NCI-H1417 (cell line): ENCODE results near the gene CADM1.

Source experiments
- DNase-seq, 3 experiments: peaks; one replicate each; lab custom pipeline; 2025; lab: John Stamatoyannopoulos, UW

Gene CADM1

GRCh38 chr11:115446214-115446613 is 58.0 kb downstream of the CADM1 start:
- no peak for DNase-seq

GRCh38 chr11:115444542-115444941 is 59.7 kb downstream of the CADM1 start:
- no peak for DNase-seq

DNA sequence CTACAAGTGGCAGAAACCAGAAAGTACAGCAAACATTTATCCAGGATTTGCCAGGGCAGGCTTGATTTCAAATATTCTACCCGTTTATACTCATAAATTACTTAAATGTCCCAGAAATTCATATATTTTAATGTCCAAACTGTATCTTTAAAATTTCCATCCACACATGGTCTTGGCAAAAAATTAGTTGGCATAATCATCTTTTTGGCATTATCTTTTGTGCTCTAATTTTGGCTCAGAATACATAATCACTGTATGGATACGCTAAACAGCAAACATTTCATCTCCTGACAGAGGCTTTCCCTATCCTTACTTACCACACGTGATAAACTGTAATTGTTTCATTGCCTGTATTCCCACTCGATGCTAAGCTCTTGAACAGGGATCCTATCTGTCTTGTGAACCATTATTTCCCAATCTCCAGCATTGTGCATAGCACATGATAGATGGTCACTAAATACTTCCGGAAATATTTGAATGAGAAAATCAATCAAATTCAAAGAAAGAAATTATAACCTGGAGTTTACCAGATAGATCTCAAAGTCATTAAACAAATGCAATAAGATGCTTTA is 64.2 kb downstream of the CADM1 start:
- peak in 1 of 3 experiments; percentile 34 for DNase-seq

DNA sequence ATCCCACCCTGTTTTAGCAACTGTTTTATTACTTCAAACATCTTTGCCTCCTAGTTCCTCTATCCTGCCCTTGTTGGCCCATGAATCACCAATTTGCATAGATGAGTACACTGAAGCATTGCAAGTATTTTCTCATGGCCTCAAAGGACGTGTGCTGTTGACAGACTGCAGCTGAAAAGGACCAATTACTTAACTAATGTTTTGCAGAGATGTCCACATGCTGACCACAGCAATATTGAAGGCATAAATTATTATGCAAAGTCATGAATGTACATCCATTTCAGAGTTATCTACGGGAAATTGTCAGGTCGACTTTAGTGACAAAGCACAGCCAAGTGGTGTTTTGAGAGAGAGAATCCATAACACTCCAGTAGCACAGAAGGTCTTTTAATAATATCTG is 64.8 kb downstream of the CADM1 start:
- DNase-seq, result peak in 1 of 3 experiments; percentile 68

DNA sequence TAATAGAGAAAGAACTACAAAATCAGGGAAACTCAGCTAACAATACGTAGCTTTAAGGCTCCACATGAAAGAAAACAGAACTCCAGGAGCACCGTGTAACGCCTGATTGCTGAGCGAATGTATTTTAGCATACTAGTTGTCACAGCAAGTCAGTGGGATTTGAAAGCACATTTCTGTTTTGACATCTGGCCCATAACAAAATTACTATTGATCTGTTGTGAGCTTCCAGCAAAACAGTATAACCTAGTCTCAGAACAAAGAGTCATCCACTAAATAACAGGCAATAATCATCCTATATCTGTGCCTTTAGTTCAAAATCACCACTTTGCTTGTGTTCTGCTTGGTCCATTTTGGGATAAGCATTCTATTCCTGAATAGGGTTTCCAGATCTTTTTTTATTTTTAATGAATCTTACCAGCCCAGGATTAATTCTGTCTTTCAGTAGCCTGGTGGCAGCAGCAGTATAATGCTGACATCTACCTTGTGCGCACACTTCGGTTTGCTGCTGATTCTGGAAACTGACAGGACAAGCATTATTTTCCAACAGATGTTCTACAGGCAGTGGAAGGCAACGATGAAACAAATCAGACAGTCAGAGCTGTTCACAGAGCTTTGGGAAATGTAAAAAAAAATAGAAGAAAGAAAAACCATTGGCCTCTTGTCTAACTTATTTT is 66.2 kb downstream of the CADM1 start:
- no peak for DNase-seq

DNA sequence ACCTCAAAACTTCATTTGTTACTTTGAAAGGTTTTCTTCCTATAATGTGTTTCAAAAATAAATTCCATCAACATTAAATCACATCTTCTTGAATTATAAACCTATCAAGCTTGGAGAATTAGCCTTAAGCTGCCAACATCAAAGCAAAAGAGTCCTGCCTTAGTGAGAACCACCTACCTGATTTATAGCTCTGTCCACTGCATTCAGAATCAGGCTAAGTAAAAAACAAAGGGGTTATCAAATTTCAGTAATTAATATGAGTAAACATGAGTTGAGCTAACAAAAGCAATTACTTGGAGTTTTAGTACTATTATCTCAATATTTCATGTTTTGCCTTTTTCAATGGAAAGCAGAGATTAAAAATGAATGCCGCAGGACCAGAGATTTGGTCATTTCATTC is 73.9 kb downstream of the CADM1 start:
- peak in 2 of 3 experiments; percentile 11 to 64 for DNase-seq

DNA sequence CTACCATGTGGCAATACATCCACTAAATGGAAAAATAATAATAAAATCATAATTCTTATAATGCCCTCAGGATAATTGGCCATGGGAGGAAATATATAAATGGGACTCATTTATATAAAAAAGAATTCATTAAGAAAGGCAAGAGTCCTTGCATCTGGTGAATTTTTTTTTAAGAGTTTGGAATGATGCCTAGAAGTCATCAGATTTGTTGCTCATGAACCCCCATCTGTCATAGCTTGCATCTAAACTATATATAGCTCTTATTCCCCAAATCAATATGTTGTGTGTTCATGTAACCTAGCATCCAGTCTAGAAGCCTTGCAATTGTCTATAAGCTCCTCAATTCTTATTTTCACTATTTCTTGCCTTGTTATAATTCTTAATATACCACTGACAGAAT is 75.9 kb downstream of the CADM1 start:
- DNase-seq, result no peak

GRCh38 chr11:115425816-115426215 is 78.4 kb downstream of the CADM1 start:
- peak in 1 of 3 experiments; percentile 71 for DNase-seq

DNA sequence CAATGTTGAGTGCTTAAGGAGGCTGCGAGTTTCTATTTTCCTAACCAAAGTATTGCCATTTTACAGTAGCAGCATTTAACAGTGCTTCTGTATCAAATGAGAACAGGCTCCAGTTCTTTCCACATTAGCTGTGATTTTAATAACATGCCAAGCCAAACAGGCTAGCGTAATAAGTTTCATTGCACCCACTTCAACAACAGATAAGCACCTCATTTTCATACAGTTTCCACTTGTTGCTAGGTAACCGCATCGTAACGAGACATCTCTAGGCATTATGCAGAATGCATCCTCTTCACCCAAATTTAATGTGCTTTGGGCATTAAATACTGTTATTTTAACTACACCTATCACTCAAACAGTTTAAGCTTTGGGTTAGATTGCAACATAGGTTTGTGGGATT is 79.0 kb downstream of the CADM1 start:
- peak; percentile 29 to 86 (median 40) for DNase-seq

DNA sequence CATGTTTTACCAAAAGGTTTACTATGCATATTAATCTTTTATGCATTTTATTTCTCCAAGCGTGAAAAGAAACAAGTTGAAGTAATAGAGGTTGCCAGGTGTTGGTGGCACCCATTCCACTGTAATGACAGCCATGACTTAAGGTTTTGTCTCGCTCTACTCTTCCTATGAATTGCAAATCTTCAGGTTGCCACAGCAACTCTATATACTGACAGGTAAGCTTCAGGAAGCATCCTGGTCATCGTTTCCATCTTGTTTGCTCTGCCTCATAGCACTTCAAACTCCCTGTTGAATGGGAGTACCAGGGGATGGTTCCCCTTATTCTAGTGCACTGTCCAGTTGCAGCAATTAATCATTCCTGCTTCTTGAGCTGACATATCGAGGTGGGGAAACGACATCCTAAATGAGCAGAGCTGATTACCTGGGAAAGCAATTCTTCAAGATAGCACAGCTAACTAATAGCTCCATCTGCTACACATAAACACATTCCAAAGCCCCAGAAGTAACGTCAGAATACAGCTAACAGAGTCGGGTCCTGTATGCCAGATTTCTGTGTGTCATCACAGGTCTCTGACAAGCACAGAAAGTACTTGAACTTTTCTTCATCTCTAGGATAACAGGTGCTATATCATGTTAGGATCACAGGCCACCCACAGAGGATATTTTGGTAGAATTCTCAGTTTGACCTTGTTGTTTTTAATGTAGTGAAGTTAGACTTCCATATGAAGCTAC is 80.3 kb downstream of the CADM1 start:
- peak; percentile 27 to 74 (median 28) for DNase-seq

- peak; percentile 34 to 76 (median 55) for DNase-seq
Observed at GRCh38 chr11:115421992-115422689, 82.1 kb downstream of the CADM1 start.

DNA sequence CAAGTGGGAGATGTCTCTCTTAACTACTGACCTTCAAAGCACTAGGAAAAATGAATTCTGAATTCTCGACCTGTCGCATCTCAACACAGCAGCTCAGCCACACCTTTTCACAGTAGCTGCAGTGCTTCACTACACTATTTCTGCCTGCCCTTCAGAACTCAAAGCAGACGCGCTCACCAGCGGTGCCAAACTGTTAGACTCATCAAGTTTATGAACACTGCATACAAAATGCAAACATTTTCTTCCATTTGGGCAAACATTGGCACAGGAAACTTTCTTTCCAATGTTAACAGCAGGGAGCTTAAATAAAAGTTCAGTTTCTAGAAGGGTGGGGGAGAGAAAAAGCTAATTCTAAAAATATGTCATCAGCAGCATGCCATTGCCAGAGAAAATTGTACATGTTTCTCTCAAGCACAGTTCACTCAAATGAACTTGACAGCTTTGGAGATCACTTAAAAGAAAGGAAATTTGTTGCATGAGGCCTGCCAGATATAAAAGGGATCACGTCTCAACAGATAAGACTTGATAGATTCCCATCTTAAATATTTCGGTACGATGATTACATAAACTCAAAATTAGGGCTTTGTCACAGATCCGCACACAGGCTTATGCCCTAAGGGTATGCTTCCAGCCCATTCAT is 82.7 kb downstream of the CADM1 start:
- peak in 2 of 3 experiments; percentile 48 to 73 for DNase-seq

DNA sequence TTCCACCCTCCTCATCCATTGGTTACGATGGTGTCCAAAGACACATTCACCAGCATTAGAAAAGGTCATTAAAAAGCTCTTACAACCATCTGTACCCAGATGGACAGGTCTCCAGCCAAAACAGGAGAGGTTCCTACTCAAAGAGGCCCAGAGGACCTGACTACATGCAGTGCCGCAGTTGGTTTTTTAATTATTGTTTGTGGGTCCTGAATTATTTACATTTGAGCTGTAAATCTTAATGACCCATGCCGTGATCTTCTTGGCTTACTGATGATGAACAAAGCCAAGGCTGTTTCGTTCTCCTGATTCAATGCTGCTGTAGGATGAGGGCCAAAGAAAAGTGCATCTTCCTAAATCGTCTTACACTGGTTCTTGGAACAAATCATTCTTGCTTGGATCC is 83.7 kb downstream of the CADM1 start:
- DNase-seq, result peak; percentile 61 to 99 (median 85)

DNA sequence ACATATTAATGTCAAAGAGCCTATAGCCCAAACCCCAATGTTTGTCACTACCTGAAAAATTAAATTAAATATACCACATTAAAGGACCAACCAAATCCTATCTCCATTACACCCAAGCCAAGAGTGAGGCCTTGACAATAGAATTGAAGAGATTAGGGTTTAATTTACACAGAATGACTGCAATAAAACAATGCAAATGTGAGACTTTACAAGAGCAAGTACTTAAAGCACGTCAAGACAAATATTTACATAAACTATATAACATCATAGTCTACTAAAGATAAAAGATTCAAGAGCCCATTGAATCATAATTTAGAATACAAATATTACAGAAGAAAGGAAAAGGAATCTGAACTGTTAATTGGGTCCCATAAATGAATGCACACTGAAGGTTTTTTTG is 85.6 kb downstream of the CADM1 start:
- DNase-seq, result peak in 1 of 3 experiments; percentile 49

DNA sequence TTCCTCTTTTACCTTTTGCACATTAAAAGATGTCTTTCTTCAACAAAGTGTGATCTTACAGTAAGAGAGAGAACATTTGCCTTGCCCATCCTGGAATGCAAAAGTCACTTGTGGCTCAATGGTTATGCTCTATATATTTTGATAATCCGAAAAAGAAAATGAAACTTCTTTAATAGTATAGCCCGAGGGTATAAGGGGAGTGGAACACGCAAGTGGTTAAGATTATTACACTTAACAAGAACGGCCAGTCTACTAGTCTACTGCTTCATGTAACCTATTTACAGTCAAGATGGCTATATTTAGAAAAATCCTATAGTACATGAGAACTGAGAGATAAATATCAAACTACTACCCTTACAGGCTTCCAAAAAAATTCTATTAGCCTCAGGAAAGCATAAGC is 86.1 kb downstream of the CADM1 start:
- no peak for DNase-seq

DNA sequence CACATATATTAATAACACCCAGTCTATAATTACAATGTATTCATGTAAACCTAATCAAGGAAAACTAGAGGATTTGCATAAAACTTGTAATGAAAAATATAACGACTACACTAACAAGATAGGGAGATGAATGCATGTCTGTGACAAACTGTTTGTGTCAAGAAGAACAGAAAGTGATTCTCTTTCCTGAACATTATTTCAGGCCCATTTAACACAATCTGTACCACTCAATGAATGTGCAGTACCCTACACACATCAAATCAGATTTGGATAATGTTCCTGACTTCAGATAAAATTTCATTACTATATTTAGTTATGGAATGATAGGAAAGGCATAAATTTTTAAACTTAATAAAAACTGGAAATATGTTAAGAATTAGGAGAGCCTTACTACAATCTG is 93.1 kb downstream of the CADM1 start:
- DNase-seq, result peak in 1 of 3 experiments; percentile 58

DNA sequence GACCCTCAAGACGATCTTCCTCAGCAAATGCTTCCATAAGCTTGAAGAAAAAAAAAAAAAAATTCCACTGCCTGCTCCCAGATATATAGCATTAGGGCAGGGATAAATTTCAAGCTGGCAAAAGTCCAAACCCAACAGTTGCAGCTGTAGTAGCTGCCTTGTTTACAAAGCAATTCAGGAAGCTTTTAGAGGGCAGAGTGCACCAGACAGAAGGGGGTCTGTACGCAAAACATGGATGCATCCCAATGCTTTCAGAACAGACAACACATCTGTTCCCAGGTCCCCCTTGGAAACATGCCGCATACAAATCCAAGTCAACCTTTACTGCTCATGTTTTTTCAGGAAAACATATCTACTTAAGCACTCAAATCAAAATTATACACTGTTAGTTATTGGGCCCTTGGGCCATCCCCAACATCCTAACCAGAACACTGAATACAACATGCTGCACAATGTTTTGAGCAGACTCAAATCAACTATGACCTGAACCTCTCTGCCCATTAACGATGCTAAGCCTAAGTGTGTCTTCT is 94.5 kb downstream of the CADM1 start:
- peak; percentile 91 to 99 (median 94) for DNase-seq

GRCh38 chr11:115409116-115409670 is 95.0 kb downstream of the CADM1 start:
- DNase-seq, result peak in 1 of 3 experiments; percentile 57

- DNase-seq, result no peak
Observed at GRCh38 chr11:115408036-115408921, 95.9 kb downstream of the CADM1 start.

GRCh38 chr11:115407496-115407895 is 96.7 kb downstream of the CADM1 start:
- DNase-seq, result no peak
